WTC11 (cell line): ENCODE data around the gene HELLS. TPM values are rescaled to one million over a fixed set of nuclear protein-coding genes. Genes with fewer than 3 reads are reported as not detected.

Source experiments
- ATAC-seq: fragments of 200-7000 bp; cut with Tn5 transposase; 2 replicates; pipeline ENCODE4 v1.10.0; 2021; ENCODE audit warnings: mild to moderate bottlenecking, moderate library complexity
- CTCF ChIA-PET: fragments of 300-600 bp; sonication (Branson Sonifier 250); formaldehyde crosslinking; loops from one replicate; lab custom pipeline; 2021; ENCODE audit warnings: antibody characterized with exemption; lab: Charles Lee
- POLR2A ChIA-PET: fragments of 350-600 bp; sonication (Branson Sonifier 250); formaldehyde crosslinking; loops from one replicate; lab custom pipeline; 2021; ENCODE audit warnings: antibody characterized with exemption; lab: Charles Lee
- DNase-seq: peaks from one replicate; pipeline ENCODE4 v3.0.0; 2021; ENCODE audit warnings: low spot score
- H3K27ac Mint-ChIP-seq: 2 replicates; pipeline ENCODE4 v1.8.0; 2021; ENCODE audit warnings: mixed read lengths
- H3K27me3 Mint-ChIP-seq: 2 replicates; pipeline ENCODE4 v1.8.0; 2021; ENCODE audit warnings: low read depth, mild to moderate bottlenecking, moderate library complexity, mixed read lengths
- H3K36me3 Mint-ChIP-seq: 2 replicates; pipeline ENCODE4 v1.8.0; 2021; ENCODE audit warnings: mixed read lengths
- H3K4me1 Mint-ChIP-seq: 2 replicates; pipeline ENCODE4 v1.8.0; 2022; ENCODE audit warnings: mixed read lengths
- H3K4me3 Mint-ChIP-seq: 2 replicates; pipeline ENCODE4 v1.8.0; 2021; ENCODE audit warnings: mild to moderate bottlenecking, moderate library complexity, mixed read lengths
- H3K9me3 Mint-ChIP-seq: 2 replicates; pipeline ENCODE4 v1.8.0; 2021; ENCODE audit warnings: mixed read lengths
- FOXJ3 ChIP-seq: sonication (generic); formaldehyde crosslinking; IDR thresholded peaks from 2 replicates; pipeline ENCODE4 v1.9.0; 2021; ENCODE audit warnings: missing genetic modification reagents, mild to moderate bottlenecking, borderline replicate concordance
- GRHL2 ChIP-seq: fragments of 250-450 bp; sonication (Bioruptor Pico); IDR thresholded peaks from 2 replicates; pipeline ENCODE4 v1.8.0; 2022; ENCODE audit warnings: mild to moderate bottlenecking, moderate library complexity; ENCODE audit not compliant: insufficient replicate concordance, severe bottlenecking
- GTF2I ChIP-seq: fragments of 250-450 bp; sonication (Bioruptor Pico); conservative IDR thresholded peaks from 2 replicates; pipeline ENCODE4 v1.4.0; 2021; ENCODE audit warnings: mild to moderate bottlenecking
- JAZF1 ChIP-seq: fragments of 250-450 bp; sonication (Bioruptor Pico); IDR thresholded peaks from 2 replicates; pipeline ENCODE4 v1.9.0; 2021; ENCODE audit warnings: moderate library complexity, mild to moderate bottlenecking, inconsistent platforms
- OVOL2 ChIP-seq: fragments of 250-450 bp; sonication (Bioruptor Pico); IDR thresholded peaks from 2 replicates; pipeline ENCODE4 v1.9.0; 2021; ENCODE audit warnings: mild to moderate bottlenecking, borderline replicate concordance
- PRRX2 ChIP-seq: fragments of 250-450 bp; sonication (Bioruptor Pico); IDR thresholded peaks from 2 replicates; pipeline ENCODE4 v1.8.0; 2021; ENCODE audit warnings: mild to moderate bottlenecking
- RELA ChIP-seq: sonication (generic); formaldehyde crosslinking; IDR thresholded peaks from 2 replicates; pipeline ENCODE4 v1.8.1; 2022; ENCODE audit warnings: missing genetic modification reagents, mild to moderate bottlenecking, borderline replicate concordance
- SMAD3 ChIP-seq: sonication (generic); formaldehyde crosslinking; IDR thresholded peaks from 2 replicates; pipeline ENCODE4 v1.8.0; 2022; ENCODE audit warnings: missing genetic modification reagents, mild to moderate bottlenecking, borderline replicate concordance
- SOX15 ChIP-seq: fragments of 250-450 bp; sonication (Bioruptor Pico); IDR thresholded peaks from 2 replicates; pipeline ENCODE4 v1.9.0; 2021; ENCODE audit warnings: mild to moderate bottlenecking
- SP1 ChIP-seq: sonication (generic); formaldehyde crosslinking; conservative IDR thresholded peaks from 2 replicates; pipeline ENCODE4 v1.8.1; 2022; ENCODE audit warnings: missing genetic modification reagents
- total RNA-seq: library from RNA; stranded (reverse); gene quantifications from 3 replicates; pipeline ENCODE4 v1.2.3, GENCODE V29; 2021
- TF ChIP-seq, protein P1 (sequence below): fragments of 250-450 bp; sonication (Bioruptor Pico); conservative IDR thresholded peaks from 2 replicates; pipeline ENCODE4 v1.9.0; 2021; ENCODE audit warnings: mild to moderate bottlenecking
- TF ChIP-seq, protein P2 (sequence below): sonication (generic); formaldehyde crosslinking; IDR thresholded peaks from 2 replicates; pipeline ENCODE4 v1.8.1; 2022; ENCODE audit warnings: mild to moderate bottlenecking, missing genetic modification reagents, moderate library complexity, borderline replicate concordance
- TF ChIP-seq, protein P3 (sequence below): sonication (generic); formaldehyde crosslinking; IDR thresholded peaks from 2 replicates; pipeline ENCODE4 v1.8.1; 2022; ENCODE audit warnings: missing genetic modification reagents, borderline replicate concordance
- TF ChIP-seq, protein P4 (sequence below): fragments of 250-450 bp; sonication (Bioruptor Pico); IDR thresholded peaks from 2 replicates; pipeline ENCODE4 v2.1.2; 2022; ENCODE audit warnings: mild to moderate bottlenecking, moderate library complexity
- TF ChIP-seq, protein P5 (sequence below): sonication (generic); formaldehyde crosslinking; conservative IDR thresholded peaks from 2 replicates; pipeline ENCODE4 v1.8.1; 2023; ENCODE audit warnings: mild to moderate bottlenecking, low read depth, missing genetic modification reagents, moderate library complexity
- TF ChIP-seq, protein P6 (sequence below): sonication (generic); formaldehyde crosslinking; IDR thresholded peaks from 2 replicates; pipeline ENCODE4 v1.8.1; 2023; ENCODE audit warnings: mild to moderate bottlenecking, missing genetic modification reagents

The HELLS gene
- total RNA-seq, 1 experiment from 2014 or later: 419 TPM

DNA sequence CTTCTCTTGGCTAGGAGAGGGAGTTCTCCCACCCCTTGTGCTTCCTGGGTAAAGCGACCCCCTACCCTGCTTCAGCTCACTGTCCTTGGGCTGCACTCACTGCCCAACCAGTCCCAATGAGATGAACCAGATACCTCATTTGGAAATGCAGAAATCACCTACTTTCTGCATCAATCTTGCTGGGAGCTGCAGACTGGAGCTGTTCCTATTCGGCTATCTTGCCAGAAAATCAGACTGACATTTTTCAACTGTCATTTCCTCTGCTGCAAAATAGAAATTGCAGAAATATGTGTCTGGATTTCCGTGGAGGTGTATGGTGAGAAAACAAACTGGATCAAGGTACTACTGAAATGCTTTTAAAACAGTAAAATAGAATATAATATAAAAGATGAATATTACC is 95.0 kb downstream of the HELLS start (continued):
- TF ChIP-seq JAZF1 (CRISPR knock-in tag) (no peak), SMAD3 (CRISPR knock-in tag) (no peak), GTF2I (CRISPR knock-in tag) (no peak), FOXJ3 (no peak), GRHL2 (CRISPR knock-in tag) (no peak), OVOL2 (no peak), RELA (CRISPR knock-in tag) (no peak)
- TF ChIP-seq, protein P1, sequence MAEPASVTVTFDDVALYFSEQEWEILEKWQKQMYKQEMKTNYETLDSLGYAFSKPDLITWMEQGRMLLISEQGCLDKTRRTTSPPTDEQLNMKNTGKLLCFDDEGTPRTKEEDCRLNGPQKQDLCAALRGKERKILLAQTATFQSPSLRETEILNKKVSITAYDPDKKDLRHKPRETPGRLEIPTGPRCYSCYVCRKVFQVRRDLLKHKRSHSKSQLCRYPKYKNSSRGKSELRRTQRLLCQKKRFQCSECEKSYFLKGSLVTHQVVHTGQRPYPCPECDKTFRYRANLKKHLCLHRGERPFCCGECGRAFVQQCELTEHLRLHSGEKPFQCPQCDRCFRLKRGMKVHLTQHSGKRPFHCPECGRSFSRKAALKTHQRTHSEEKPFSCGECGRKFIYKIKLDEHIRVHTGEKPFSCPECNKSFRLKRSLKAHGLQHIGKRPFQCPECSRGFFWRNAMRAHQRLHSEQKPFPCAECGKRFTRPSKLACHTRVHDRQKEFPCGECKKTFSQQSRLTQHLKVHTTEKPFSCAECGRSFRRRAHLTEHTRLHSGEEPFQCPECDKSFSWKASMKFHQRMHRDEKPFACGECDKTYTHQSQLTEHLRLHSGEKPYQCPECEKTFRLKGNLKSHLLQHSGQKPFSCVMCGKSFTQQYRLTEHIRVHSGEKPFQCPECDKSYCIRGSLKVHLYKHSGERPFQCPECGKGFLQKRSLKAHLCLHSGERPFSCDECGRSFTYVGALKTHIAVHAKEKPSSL: no peak
- TF ChIP-seq, protein P2, sequence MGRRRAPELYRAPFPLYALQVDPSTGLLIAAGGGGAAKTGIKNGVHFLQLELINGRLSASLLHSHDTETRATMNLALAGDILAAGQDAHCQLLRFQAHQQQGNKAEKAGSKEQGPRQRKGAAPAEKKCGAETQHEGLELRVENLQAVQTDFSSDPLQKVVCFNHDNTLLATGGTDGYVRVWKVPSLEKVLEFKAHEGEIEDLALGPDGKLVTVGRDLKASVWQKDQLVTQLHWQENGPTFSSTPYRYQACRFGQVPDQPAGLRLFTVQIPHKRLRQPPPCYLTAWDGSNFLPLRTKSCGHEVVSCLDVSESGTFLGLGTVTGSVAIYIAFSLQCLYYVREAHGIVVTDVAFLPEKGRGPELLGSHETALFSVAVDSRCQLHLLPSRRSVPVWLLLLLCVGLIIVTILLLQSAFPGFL: no peak
- TF ChIP-seq, protein P3, sequence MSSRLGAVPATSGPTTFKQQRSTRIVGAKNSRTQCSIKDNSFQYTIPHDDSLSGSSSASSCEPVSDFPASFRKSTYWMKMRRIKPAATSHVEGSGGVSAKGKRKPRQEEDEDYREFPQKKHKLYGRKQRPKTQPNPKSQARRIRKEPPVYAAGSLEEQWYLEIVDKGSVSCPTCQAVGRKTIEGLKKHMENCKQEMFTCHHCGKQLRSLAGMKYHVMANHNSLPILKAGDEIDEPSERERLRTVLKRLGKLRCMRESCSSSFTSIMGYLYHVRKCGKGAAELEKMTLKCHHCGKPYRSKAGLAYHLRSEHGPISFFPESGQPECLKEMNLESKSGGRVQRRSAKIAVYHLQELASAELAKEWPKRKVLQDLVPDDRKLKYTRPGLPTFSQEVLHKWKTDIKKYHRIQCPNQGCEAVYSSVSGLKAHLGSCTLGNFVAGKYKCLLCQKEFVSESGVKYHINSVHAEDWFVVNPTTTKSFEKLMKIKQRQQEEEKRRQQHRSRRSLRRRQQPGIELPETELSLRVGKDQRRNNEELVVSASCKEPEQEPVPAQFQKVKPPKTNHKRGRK (CRISPR knock-in tag): no peak
- TF ChIP-seq, protein P4, sequence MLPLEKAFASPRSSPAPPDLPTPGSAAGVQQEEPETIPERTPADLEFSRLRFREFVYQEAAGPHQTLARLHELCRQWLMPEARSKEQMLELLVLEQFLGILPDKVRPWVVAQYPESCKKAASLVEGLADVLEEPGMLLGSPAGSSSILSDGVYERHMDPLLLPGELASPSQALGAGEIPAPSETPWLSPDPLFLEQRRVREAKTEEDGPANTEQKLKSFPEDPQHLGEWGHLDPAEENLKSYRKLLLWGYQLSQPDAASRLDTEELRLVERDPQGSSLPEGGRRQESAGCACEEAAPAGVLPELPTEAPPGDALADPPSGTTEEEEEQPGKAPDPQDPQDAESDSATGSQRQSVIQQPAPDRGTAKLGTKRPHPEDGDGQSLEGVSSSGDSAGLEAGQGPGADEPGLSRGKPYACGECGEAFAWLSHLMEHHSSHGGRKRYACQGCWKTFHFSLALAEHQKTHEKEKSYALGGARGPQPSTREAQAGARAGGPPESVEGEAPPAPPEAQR (CRISPR knock-in tag): no peak
- TF ChIP-seq, all 79 proteins: peak for 0

DNA sequence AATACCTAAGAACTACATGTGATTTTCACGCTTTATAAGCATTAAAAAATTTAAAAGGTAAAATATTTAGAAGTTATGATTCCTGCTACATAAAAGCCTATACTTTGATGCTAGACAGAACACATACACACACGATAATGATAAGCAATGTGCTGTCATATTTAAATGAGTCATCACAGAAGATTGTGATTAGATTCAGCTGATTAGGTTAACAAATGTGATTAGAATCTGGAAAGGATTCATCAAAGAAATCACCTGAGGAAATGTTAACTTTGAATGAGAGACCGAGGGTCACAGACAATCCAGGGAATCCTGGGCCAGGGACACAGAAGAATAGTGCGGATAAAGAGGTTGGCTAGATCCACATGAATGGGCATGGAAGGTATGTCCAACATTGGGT is 95.9 kb downstream of the HELLS start:
- peaks cover 33% of the 10 kb centered on the region for H3K36me3 Mint-ChIP-seq
- DNase-seq: no peak
- CTCF ChIA-PET: interaction anchor here (1.0 kb wide), 1 partner anchor 286 kb away, joined by 3 read pairs; no protein-coding TSS in a partner anchor
- no peak overlapping the region for H3K4me3 Mint-ChIP-seq
- TF ChIP-seq PRRX2 (CRISPR knock-in tag): no peak
- POLR2A ChIA-PET: no interaction called here
- peaks cover 8% of the 10 kb centered on the region for H3K27me3 Mint-ChIP-seq
- no peak for ATAC-seq
- H3K4me1 Mint-ChIP-seq: no peaks in the 10 kb centered on the region
- H3K27ac Mint-ChIP-seq: no peak overlapping the region
- H3K9me3 Mint-ChIP-seq: peaks cover 35% of the 10 kb centered on the region

DNA sequence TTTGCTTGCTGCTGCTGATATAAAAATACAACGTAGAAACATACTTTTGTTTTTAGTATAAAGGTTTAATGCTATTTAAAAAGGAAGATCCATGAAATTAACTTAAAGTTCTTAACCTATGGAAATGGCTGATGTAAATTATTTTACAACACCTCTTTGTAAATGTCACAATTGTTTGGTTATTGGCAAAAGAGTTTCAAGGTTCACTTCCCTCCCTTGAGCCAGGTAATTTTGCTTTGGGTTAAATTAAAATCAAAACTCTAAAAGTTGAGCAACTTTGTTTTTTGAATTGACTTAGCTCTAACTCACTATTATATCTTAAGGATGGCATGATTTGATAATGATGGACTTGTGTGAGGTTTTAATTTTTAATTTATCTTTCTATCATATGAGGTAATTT is 98.8 kb downstream of the HELLS start:
- peaks cover 11% of the 10 kb centered on the region for H3K9me3 Mint-ChIP-seq

More for the DNA sequence above, 98.8 kb downstream of the HELLS start:
- no peak overlapping the region for H3K27ac Mint-ChIP-seq
- ChIA-PET CTCF (no interaction called here), POLR2A (no interaction called here)
- ATAC-seq (no peak), DNase-seq (no peak)
- no peak for TF ChIP-seq SOX15 (CRISPR knock-in tag)
- TF ChIP-seq, protein P5, sequence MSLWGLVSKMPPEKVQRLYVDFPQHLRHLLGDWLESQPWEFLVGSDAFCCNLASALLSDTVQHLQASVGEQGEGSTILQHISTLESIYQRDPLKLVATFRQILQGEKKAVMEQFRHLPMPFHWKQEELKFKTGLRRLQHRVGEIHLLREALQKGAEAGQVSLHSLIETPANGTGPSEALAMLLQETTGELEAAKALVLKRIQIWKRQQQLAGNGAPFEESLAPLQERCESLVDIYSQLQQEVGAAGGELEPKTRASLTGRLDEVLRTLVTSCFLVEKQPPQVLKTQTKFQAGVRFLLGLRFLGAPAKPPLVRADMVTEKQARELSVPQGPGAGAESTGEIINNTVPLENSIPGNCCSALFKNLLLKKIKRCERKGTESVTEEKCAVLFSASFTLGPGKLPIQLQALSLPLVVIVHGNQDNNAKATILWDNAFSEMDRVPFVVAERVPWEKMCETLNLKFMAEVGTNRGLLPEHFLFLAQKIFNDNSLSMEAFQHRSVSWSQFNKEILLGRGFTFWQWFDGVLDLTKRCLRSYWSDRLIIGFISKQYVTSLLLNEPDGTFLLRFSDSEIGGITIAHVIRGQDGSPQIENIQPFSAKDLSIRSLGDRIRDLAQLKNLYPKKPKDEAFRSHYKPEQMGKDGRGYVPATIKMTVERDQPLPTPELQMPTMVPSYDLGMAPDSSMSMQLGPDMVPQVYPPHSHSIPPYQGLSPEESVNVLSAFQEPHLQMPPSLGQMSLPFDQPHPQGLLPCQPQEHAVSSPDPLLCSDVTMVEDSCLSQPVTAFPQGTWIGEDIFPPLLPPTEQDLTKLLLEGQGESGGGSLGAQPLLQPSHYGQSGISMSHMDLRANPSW: no peak
- TF ChIP-seq, protein P6, sequence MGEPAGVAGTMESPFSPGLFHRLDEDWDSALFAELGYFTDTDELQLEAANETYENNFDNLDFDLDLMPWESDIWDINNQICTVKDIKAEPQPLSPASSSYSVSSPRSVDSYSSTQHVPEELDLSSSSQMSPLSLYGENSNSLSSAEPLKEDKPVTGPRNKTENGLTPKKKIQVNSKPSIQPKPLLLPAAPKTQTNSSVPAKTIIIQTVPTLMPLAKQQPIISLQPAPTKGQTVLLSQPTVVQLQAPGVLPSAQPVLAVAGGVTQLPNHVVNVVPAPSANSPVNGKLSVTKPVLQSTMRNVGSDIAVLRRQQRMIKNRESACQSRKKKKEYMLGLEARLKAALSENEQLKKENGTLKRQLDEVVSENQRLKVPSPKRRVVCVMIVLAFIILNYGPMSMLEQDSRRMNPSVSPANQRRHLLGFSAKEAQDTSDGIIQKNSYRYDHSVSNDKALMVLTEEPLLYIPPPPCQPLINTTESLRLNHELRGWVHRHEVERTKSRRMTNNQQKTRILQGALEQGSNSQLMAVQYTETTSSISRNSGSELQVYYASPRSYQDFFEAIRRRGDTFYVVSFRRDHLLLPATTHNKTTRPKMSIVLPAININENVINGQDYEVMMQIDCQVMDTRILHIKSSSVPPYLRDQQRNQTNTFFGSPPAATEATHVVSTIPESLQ: no peak
- TF ChIP-seq SP1 (CRISPR knock-in tag): no peak
- peaks cover under 1% of the 10 kb centered on the region; the same call in 1 of the 2 replicates for H3K27me3 Mint-ChIP-seq
- no peak overlapping the region for H3K4me3 Mint-ChIP-seq
- H3K36me3 Mint-ChIP-seq: peaks cover 7% of the 10 kb centered on the region
- H3K4me1 Mint-ChIP-seq: no peaks in the 10 kb centered on the region
